ENCODE measurements around the gene CHN2. TPM values are rescaled to one million over a fixed set of nuclear protein-coding genes. Genes with fewer than 3 reads are reported as not detected.

CHN2 gene
- polyA plus RNA-seq, 1 donor, result 16.0 TPM

- DNase-seq (ENCODE audit: low read depth), result no peak
These were observed 202.8 kb downstream of the CHN2 start for GRCh38 chr7:29397398-29397797.

- DNase-seq (ENCODE audit: low read depth), result no peak
These were observed 203.4 kb downstream of the CHN2 start for GRCh38 chr7:29398011-29398410.

GRCh38 chr7:29400437-29400836 lies 205.9 kb downstream of the CHN2 start:
- DNase-seq (ENCODE audit: low read depth), result no peak

- no peak for DNase-seq (ENCODE audit: low read depth)
These were observed 207.2 kb downstream of the CHN2 start for GRCh38 chr7:29401769-29402168.

- DNase-seq (ENCODE audit: low read depth), result no peak
These were observed 211.3 kb downstream of the CHN2 start for GRCh38 chr7:29405891-29406290.

- no peak for DNase-seq (ENCODE audit: low read depth)
These were observed 211.8 kb downstream of the CHN2 start for GRCh38 chr7:29406366-29406765.

GRCh38 chr7:29408841-29409243 lies 214.3 kb downstream of the CHN2 start:
- DNase-seq (ENCODE audit: low read depth), result peak; percentile 73

GRCh38 chr7:29410996-29411395 lies 216.4 kb downstream of the CHN2 start:
- DNase-seq (ENCODE audit: low read depth), result no peak

GRCh38 chr7:29412912-29413311 lies 218.3 kb downstream of the CHN2 start:
- DNase-seq (ENCODE audit: low read depth), result no peak

GRCh38 chr7:29413626-29414136 lies 219.1 kb downstream of the CHN2 start:
- DNase-seq (ENCODE audit: low read depth), result no peak

GRCh38 chr7:29414216-29414615 lies 219.6 kb downstream of the CHN2 start:
- DNase-seq (ENCODE audit: low read depth), result no peak

- DNase-seq (ENCODE audit: low read depth), result no peak
These were observed 220.6 kb downstream of the CHN2 start for GRCh38 chr7:29415215-29415614.

- no peak for DNase-seq (ENCODE audit: low read depth)
These were observed 221.8 kb downstream of the CHN2 start for GRCh38 chr7:29416276-29416937.

GRCh38 chr7:29416938-29417305 lies 222.3 kb downstream of the CHN2 start:
- no peak for DNase-seq (ENCODE audit: low read depth)

- no peak for DNase-seq (ENCODE audit: low read depth)
These were observed 223.5 kb downstream of the CHN2 start for GRCh38 chr7:29418056-29418455.

- DNase-seq (ENCODE audit: low read depth), result no peak
These were observed 224.1 kb downstream of the CHN2 start for GRCh38 chr7:29418651-29419050.

GRCh38 chr7:29420011-29420410 lies 225.4 kb downstream of the CHN2 start:
- no peak for DNase-seq (ENCODE audit: low read depth)

GRCh38 chr7:29421010-29421956 lies 226.7 kb downstream of the CHN2 start:
- DNase-seq (ENCODE audit: low read depth), result no peak

- no peak for DNase-seq (ENCODE audit: low read depth)
These were observed 228.3 kb downstream of the CHN2 start for GRCh38 chr7:29422829-29423228.

GRCh38 chr7:29424295-29424983 lies 229.9 kb downstream of the CHN2 start:
- no peak for DNase-seq (ENCODE audit: low read depth)

- no peak for DNase-seq (ENCODE audit: low read depth)
These were observed 230.4 kb downstream of the CHN2 start for GRCh38 chr7:29424984-29425309.

- DNase-seq (ENCODE audit: low read depth), result no peak
These were observed 232.0 kb downstream of the CHN2 start for GRCh38 chr7:29426587-29426986.
